ENCODE measurements around the gene FBXW2. TPM values are rescaled to one million over a fixed set of nuclear protein-coding genes. Genes with fewer than 3 reads are reported as not detected.

FBXW2 gene
- total and polyA plus RNA-seq, 2 donors (not counting 1 experiment from before 2014, with no cell fraction given): 14.9 to 70.6 TPM

GRCh38 chr9:120832807-120833206 is 39.6 kb upstream of the FBXW2 start:
- Histone ChIP-seq H3K79me2 (ENCODE audit: control insufficient read depth, insufficient read depth, low read length) (peaks cover 4% of the 10 kb centered on the region), H2AFZ (ENCODE audit: insufficient read depth, low read depth, low read length, poor library complexity, severe bottlenecking) (no peak overlapping the region), H4K20me1 (ENCODE audit: control insufficient read depth, insufficient read depth, low read length, poor library complexity, severe bottlenecking) (peaks cover 4% of the 10 kb centered on the region), H3K36me3 (replicated peaks in 1 of 2; ENCODE audit: control extremely low read depth in 1 of 2, control insufficient read depth in 1 of 2, extremely low read depth in 1 of 2, insufficient read depth in 2 of 2, low read length in 1 of 2) (peaks cover 13 to 56% of the 10 kb centered on the region in 2 experiments), H3K9ac (ENCODE audit: low read length) (no peak overlapping the region), H3K9me3 (ENCODE audit: control extremely low read depth in 1 of 3, control insufficient read depth in 2 of 3, insufficient read depth in 1 of 3, low read length in 2 of 3) (no peaks in the 10 kb centered on the region), H3K4me1 (ENCODE audit: control insufficient read depth in 2 of 2, insufficient read depth in 2 of 2, low read length in 2 of 2) (no peaks in the 10 kb centered on the region), H3K27me3 (replicated peaks in 1 of 4; ENCODE audit: control extremely low read depth in 1 of 4, control insufficient read depth in 3 of 4, insufficient read depth in 4 of 4, low read length in 3 of 4) (no peaks in the 10 kb centered on the region), H3K4me3 (ENCODE audit: control extremely low read depth in 1 of 5, extremely low read depth in 1 of 5, insufficient read depth in 1 of 5, low read depth in 2 of 5, low read length in 4 of 5) (no peak overlapping the region), H3K4me2 (replicated peaks; ENCODE audit: low read depth, low read length, poor library complexity, severe bottlenecking) (no peak overlapping the region), H3K27ac (ENCODE audit: low read length in 2 of 2) (no peak overlapping the region)
- intact Hi-C loops (cut with micrococcal nuclease): no loop called here
- ChIA-PET CTCF (interaction anchor here (0.6 to 1.4 kb wide), 2 partner anchors 27 to 477 kb away, joined by 3 read pairs; no protein-coding TSS in a partner anchor), POLR2A (no interaction called here)
- H3K27me3 Mint-ChIP-seq: no peaks in the 10 kb centered on the region
- no peak for ATAC-seq (ENCODE audit: low read depth)
- no peaks in the 10 kb centered on the region for H3K9me3 Mint-ChIP-seq (ENCODE audit: insufficient read depth)
- no peak overlapping the region for H3K27ac Mint-ChIP-seq
- no peaks in the 10 kb centered on the region for H3K4me1 Mint-ChIP-seq
- H3K4me3 Mint-ChIP-seq: no peak overlapping the region
- TF ChIP-seq CTCF (IDR thresholded peaks at IDR 0.05): no peak
- no peak for DNase-seq

DNA sequence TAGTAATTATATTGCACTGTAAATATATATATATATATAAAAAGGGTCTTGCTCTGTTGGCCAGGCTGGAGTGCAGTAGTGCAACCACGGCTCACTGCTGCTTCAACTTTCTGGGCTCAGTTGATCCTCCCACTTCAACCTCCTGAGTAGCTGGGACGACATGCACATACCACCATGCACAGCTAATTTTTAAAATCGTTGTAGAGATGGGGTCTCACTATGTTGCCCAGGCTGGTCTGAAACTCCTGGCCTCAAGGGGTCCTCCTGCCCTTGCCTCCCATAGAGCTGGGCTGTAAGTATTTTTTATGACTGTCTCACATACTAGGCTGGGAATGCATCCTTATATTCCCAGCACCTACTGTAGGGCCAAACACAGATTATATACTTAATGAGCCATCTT is 37.6 kb upstream of the FBXW2 start:
- H3K27ac ChIP-seq (ENCODE audit: low read length in 2 of 2): no peak overlapping the region
- H3K4me3 Mint-ChIP-seq: no peak overlapping the region
- DNase-seq (no peak), ATAC-seq (ENCODE audit: low read depth) (no peak)
- no peaks in the 10 kb centered on the region for H3K4me1 ChIP-seq (ENCODE audit: control insufficient read depth in 2 of 2, insufficient read depth in 2 of 2, low read length in 2 of 2)
- no peak overlapping the region for H3K4me2 ChIP-seq (replicated peaks; ENCODE audit: low read depth, low read length, poor library complexity, severe bottlenecking)
- H3K9ac ChIP-seq (ENCODE audit: low read length): no peak overlapping the region
- WGBS (ENCODE audit: insufficient coverage): 100% methylated on average over 2 of the region's 3 CpGs
- POLR2A ChIA-PET: no interaction called here
- H3K4me3 ChIP-seq (ENCODE audit: control extremely low read depth in 1 of 5, extremely low read depth in 1 of 5, insufficient read depth in 1 of 5, low read depth in 2 of 5, low read length in 4 of 5): no peak overlapping the region
- no peak for TF ChIP-seq EZH2 (IDR thresholded peaks at IDR 0.05; ENCODE audit: borderline replicate concordance, insufficient read depth, low read depth, low read length, poor library complexity, severe bottlenecking)
- no peak for TF ChIP-seq CTCF (IDR thresholded peaks at IDR 0.05)
- no peak overlapping the region for H3K27ac Mint-ChIP-seq
- no peaks in the 10 kb centered on the region for H3K4me1 Mint-ChIP-seq
- H3K27me3 ChIP-seq (replicated peaks in 1 of 4; ENCODE audit: control extremely low read depth in 1 of 4, control insufficient read depth in 3 of 4, insufficient read depth in 4 of 4, low read length in 3 of 4): no peaks in the 10 kb centered on the region
- H4K20me1 ChIP-seq (ENCODE audit: control insufficient read depth, insufficient read depth, low read length, poor library complexity, severe bottlenecking): peaks cover under 1% of the 10 kb centered on the region
- H3K36me3 ChIP-seq (replicated peaks in 1 of 2; ENCODE audit: control extremely low read depth in 1 of 2, control insufficient read depth in 1 of 2, extremely low read depth in 1 of 2, insufficient read depth in 2 of 2, low read length in 1 of 2): peaks cover 13 to 67% of the 10 kb centered on the region in 2 experiments
- CTCF ChIA-PET: no interaction called here
- no peaks in the 10 kb centered on the region for H3K27me3 Mint-ChIP-seq
- no peaks in the 10 kb centered on the region for H3K9me3 ChIP-seq (ENCODE audit: control extremely low read depth in 1 of 3, control insufficient read depth in 2 of 3, insufficient read depth in 1 of 3, low read length in 2 of 3)
- intact Hi-C loops (cut with micrococcal nuclease): no loop called here
- H3K9me3 Mint-ChIP-seq (ENCODE audit: insufficient read depth): no peaks in the 10 kb centered on the region
- peaks cover 4% of the 10 kb centered on the region for H3K79me2 ChIP-seq (ENCODE audit: control insufficient read depth, insufficient read depth, low read length)
- no peak overlapping the region for H2AFZ ChIP-seq (ENCODE audit: insufficient read depth, low read depth, low read length, poor library complexity, severe bottlenecking)
